Melanocyte of skin (primary cell): ENCODE measurements around the gene HSFX1. TPM values are rescaled to one million over a fixed set of nuclear protein-coding genes. Genes with fewer than 3 reads are reported as not detected.

Experiments
- small RNA-seq, 2 donors: library from RNA; depleted of rRNA; stranded (forward); fragments of <200 nt; gene quantifications; one replicate each; pipeline ENCODE3, GENCODE V24; 2012
- total RNA-seq, 2 donors: library from RNA; depleted of rRNA; stranded (reverse); fragments of >200 nt; gene quantifications; 2 replicates each; pipeline ENCODE4 v1.2.3, GENCODE V29; 2012

Gene HSFX1, protein sequence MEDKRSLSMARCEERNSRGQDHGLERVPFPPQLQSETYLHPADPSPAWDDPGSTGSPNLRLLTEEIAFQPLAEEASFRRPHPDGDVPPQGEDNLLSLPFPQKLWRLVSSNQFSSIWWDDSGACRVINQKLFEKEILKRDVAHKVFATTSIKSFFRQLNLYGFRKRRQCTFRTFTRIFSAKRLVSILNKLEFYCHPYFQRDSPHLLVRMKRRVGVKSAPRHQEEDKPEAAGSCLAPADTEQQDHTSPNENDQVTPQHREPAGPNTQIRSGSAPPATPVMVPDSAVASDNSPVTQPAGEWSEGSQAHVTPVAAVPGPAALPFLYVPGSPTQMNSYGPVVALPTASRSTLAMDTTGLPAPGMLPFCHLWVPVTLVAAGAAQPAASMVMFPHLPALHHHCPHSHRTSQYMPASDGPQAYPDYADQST
- total RNA-seq: under 1 TPM; 0.33 to 0.34 TPM

DNA sequence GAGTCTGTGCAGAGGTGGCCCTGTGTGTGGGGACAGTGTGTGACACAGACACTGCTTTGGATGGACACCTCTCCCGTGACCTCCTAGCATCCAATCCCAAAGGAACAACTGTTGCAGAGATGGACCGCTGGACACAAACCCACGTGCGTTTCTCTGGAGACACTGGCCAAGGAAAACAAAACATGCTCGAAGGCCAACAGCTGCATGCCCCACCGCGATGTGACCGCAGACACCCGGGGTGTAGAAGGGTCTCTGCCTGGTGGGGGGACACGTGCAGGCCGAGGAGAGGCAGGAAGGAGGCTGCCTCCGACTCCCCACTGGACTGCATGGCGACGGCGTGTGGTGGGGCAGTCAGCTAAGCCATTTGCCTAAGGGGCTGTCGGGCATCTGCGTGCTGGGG is at the start of gene HSFX1:
Gene HSFX1, plus strand, starts transcription at position 301 of the 400 bp plus-strand sequence. CDS start 614 bp downstream, outside the sequence.

DNA sequence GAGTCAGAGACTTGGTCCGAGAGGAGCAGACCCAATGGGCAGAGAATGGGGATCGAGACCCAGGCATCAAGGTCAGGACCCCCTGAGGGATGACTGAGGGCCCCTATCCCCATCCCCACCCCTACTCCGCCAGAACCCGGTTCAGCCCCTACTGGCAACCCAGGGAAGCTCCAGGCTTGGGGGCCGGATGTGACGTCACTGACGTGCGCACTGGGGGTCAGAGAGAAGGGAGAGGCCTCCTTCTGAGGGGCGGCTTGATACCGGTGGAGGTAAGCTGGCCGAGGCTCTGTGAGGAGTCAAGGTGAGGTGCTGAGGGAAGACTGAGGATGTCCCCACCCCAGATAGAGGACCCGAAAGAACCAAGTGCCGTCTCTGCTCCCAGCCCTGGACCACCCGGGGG is 7.9 kb downstream of the HSFX1 start, which contains the start of gene MAGEA9:
Gene MAGEA9, plus strand, starts transcription at position 204 of the 400 bp plus-strand sequence. CDS start 4,281 bp downstream, outside the sequence.

Small RNAs within 50 kb of the gene (small RNA-seq; reads per million reads assigned to genes)
- gene AC244098.1 (0 reads per million in 2 donors), gene AC244098.2 (0 reads per million in 2 donors), gene AC244098.3 (0 reads per million in 2 donors)

Other genes starting within 250 kb of the HSFX1 start
- gene EOLA1, start 233.1 kb upstream of the HSFX1 start, total RNA-seq: 10 to 100 TPM; 11.7 TPM
- not detected for gene HSFX3, start 224.1 kb upstream of the HSFX1 start, total RNA-seq
- not detected for gene MAGEA9B, start 186.6 kb upstream of the HSFX1 start, total RNA-seq
- gene HSFX2, start 178.8 kb upstream of the HSFX1 start, total RNA-seq: under 1 TPM in 1 of 2 donors, not detected in 1; under 0.01 TPM
- gene TMEM185A, start 142.3 kb upstream of the HSFX1 start, total RNA-seq: 10 to 100 TPM; 15.8 to 17.0 TPM
- not detected for gene MAGEA11, start 62.0 kb upstream of the HSFX1 start, total RNA-seq
- not detected for gene MAGEA9, start 7.9 kb downstream of the HSFX1 start, total RNA-seq
- not detected for gene MAGEA8, start 107.1 kb downstream of the HSFX1 start, total RNA-seq
- not detected for gene HSFX4, start 155.5 kb downstream of the HSFX1 start, total RNA-seq
- gene EOLA2, start 164.4 kb downstream of the HSFX1 start, total RNA-seq: 10 to 100 TPM; 17.6 to 22.3 TPM